Measurements from ENCODE around the gene PTBP3. TPM values are rescaled to one million over a fixed set of nuclear protein-coding genes. Genes with fewer than 3 reads are reported as not detected.

The PTBP3 gene
- total RNA-seq, 2 donors from 2014 or later, result 77.7 to 91.8 TPM

DNA sequence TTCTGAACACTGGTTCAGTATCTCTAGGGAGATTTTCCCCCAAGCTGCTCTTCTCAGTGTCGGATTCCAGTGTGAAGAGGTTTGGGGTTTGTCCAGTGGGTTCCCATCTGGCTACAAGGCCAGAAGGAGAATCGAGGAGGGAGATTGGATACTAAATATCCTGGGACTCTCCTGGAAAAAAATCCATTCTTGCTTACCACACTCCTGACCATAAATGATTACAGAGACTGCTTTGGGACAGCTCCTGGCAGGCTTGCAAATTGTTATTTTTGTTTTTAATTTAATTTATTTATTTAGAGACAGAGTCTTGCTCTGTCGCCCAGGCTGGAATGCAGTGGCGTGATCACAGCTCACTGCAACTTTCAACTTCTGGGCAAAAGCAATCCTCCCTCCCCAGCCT lies 153.6 kb downstream of the PTBP3 start:
- peaks cover 9 to 10% of the 10 kb centered on the region in 2 donors for H3K9me3 Mint-ChIP-seq
- DNase-seq (ENCODE audit: low spot score in 2 of 2) (no peak), ATAC-seq (no peak)
- H3K36me3 Mint-ChIP-seq, result peaks cover 5 to 16% of the 10 kb centered on the region in 2 donors
- no peak overlapping the region for H3K27ac Mint-ChIP-seq

DNA sequence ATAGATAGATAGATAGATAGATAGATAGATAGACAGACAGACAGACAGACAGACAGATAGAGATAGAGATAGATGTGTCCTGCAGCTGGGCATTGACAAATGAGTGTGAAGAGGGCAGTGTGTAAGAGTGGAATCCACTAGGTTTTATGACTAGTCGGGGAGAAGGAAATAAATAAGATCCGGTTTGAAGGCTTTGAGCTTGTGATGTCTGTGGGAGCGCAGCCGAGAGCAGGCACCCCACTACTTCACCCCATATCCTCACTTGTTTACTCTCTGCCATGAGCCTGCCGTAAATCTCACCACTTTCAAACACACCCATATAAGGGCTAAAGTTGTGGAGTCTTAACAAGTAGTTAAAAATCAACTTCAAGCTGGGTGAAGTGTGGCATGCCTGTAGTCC lies 156.9 kb downstream of the PTBP3 start:
- Mint-ChIP-seq H3K9me3 (peaks cover 0 to 9% of the 10 kb centered on the region in 2 donors), H3K36me3 (peaks cover 0 to 16% of the 10 kb centered on the region in 2 donors), H3K27ac (no peak overlapping the region)
- DNase-seq (ENCODE audit: low spot score in 2 of 2) (no peak), ATAC-seq (no peak)

DNA sequence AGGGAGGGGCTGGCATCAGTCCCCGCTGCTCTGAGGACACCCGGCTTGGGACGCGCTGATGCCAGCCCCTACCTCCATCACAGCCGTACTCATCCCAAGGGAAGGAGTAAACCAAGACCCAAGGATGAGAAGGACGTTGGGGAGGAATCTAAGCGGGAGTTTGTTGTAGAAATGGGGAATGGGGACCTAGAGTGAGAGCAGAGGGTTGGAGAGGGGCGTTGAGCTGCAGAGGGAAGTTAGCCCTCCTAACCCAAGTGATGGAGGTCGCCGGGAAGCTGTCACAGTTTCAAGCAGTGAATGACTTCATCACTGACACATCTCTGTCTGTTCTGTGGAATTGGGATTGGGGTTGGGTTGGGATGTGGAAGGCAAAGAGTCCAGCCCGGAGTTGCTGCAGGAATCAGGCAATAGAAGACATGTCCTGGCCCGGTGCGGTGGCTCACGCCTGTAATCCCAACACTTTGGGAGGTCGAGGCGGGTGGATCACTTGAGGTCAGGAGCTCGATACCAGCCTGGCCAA lies 157.6 kb downstream of the PTBP3 start:
- Mint-ChIP-seq H3K9me3 (peaks cover 0 to 9% of the 10 kb centered on the region in 2 donors), H3K27ac (no peak overlapping the region)

DNA sequence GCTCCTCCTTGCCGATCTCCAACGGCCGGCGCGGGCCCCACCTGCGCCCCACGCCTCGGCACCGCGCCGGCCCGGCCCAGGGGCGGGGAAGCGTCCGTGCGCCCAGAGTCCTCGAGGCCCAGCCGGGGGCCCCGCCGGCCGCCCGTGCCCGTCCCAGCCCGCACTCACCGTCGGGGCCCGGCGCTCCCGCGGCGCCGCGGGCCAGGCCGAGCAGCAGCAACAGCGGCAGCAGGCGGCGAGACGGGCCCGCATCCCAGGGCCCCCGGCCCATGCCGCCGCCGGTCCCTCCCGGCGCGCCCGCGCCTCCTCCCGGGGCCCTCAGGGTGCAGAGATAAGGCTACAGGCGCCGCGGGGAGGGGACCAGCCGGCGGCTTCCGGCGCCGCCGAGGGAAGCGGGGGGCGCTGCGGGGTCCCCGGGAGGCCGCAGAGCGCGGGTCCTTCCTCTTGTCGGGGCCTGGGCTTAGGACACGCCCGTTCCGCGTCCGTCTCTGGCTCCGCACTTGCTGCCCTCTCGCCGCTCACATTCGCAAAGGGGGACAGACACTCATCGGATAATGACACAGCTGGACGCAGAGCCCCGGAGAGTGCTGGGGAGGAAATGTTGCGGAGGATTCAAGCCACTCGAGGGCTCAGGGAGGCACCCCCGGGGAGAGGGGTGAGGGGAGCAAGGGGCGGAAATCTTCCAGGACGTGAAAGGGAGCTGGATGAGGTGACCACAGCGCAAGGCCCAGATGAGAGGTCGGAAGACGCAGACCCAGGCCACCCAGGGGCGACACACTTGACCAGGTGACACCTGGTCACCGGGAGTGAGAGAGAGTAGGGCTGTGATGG lies 158.2 kb downstream of the PTBP3 start, which contains the start of gene SUSD1:
TSS of gene SUSD1 (minus strand) at position 333 of the 831 bp plus-strand sequence. CDS start at position 271, 62 bp downstream.
- H3K36me3 Mint-ChIP-seq, result peaks cover 0 to 16% of the 10 kb centered on the region in 2 donors
- H3K9me3 Mint-ChIP-seq, result peaks cover 0 to 9% of the 10 kb centered on the region in 2 donors
- peak within 1 kb of the TSS; percentile 65 to 73 for H3K27ac Mint-ChIP-seq
- peak; percentile 53 to 66 for ATAC-seq
- peak in 1 of 2 donors; percentile 41 for DNase-seq (ENCODE audit: low spot score in 2 of 2)

More for the DNA sequence above, 157.6 kb downstream of the PTBP3 start:
- ATAC-seq, result no peak
- H3K36me3 Mint-ChIP-seq, result peaks cover 0 to 16% of the 10 kb centered on the region in 2 donors
- no peak for DNase-seq (ENCODE audit: low spot score in 2 of 2)

DNA sequence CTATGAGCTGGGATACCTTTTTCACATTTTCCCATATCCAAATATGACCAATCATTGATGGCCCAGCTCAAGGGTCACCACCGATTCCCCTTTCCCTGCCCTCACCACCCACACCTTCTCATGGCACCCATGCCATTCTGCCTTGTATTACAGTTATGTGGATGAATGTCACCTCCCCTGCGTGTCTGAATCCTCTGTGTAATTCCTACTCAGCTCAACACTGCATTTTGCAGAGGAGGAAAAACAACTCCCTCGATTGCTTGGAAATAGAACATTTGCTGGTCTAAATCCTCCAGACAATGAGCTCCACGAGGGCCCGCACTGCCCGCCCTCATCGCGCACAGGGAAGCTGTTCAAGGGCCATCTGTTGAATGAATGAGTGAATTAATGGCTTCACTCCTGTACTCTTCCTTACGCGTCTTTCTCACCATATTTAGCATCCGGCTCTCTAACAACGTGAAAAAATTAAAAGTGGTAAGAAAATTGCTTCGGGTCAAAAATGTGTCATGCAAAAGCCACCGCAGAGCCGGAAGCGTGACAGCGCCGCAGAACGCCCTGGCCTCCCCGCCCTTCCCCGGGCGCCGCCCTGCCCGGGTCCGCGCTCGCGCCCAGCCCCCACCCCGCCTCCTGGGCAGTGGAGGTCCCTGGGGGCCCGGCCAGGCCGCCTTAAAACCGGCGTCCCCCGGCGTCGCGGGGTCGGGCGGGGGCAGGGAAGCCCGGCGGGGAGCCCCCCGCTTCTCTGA lies 159.0 kb downstream of the PTBP3 start:
- H3K9me3 Mint-ChIP-seq, result peaks cover 0 to 9% of the 10 kb centered on the region in 2 donors
- peak overlapping the region; percentile 65 to 73 for H3K27ac Mint-ChIP-seq
- H3K36me3 Mint-ChIP-seq, result peaks cover 0 to 16% of the 10 kb centered on the region in 2 donors
- DNase-seq (ENCODE audit: low spot score in 2 of 2), result peak; percentile 64 to 82
- ATAC-seq, result peak; percentile 91 to 95

DNA sequence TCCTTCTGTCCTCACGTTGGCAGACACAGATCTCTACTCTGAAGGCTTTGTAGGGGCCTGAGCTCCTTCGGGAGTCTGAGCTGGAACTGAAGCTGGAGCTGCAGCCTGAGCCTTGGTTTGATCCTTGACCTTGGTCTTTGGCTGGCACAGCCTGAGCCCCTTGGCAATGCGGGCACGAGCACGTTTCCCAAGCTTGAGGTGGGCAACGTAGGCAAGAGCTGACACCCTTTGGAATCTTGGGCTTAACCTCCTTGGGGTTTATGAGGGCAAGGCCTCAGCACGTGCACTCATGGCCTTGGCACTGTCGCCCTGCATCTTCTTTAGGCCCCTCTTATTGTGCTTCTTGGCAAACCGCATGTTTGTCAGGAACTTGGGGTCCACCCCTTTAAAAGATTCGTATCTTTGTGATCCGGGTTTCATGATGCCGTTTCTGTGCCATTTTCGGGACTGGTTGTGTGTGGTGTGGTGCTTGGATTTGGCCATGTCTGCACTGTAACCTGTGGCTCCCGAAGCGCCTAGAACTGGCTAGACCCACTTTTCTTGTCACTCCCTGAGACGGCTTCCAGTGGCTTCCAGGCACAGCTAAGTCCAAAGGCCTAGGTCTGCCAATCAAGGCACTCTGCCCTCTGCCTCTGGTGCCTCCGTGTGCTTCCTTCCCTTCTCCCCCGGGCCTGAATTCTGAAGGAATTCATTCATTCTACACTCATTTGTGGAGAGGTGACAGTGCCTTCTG lies 159.8 kb downstream of the PTBP3 start:
- Mint-ChIP-seq H3K9me3 (peaks cover 0 to 9% of the 10 kb centered on the region in 2 donors), H3K36me3 (peaks cover 0 to 16% of the 10 kb centered on the region in 2 donors), H3K27ac (peak overlapping the region; percentile 65 to 73)
- no peak for DNase-seq (ENCODE audit: low spot score in 2 of 2)
- ATAC-seq, result no peak

DNA sequence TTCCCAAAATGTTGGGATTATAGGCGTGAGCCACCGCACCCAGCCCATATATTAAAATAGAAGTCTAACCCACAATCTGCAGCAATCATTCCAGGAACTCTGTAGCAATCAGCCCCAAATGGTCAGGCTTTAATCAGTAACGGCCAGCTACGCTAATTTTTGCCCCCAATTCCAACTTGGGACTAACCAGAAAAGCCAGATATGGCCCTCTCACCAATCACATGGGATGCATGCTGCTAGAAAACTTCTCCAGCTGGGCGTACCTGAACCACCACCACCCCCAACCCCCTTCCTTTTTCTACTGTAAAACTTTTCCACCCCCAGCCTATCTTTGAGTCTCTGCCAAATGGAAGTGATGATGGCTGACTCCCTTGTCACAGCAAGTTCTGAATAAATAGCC lies 162.5 kb downstream of the PTBP3 start:
- DNase-seq (ENCODE audit: low spot score in 2 of 2) (no peak), ATAC-seq (no peak)
- Mint-ChIP-seq H3K27ac (no peak overlapping the region), H3K9me3 (peaks cover 0 to 9% of the 10 kb centered on the region in 2 donors), H3K36me3 (peaks cover 0 to 16% of the 10 kb centered on the region in 2 donors)

DNA sequence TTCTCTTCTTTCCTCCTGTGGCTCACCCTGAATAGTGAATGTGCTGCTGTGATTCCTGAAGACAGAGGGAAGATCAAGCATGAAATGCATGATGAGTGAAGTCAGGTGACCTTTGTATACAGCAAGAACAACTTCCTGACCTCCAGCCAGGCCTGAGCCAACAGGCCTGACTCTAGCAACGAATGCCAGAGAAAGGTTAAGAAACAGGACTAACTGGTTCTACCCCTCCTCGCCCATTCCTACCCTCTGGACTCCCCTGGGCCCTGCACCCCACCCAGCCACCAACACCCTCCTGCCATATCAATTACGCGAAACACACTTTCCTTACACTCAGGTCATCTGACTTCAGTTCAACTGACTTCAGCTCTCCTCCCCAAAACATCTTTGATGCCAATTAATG lies 163.2 kb downstream of the PTBP3 start:
- ATAC-seq (no peak), DNase-seq (ENCODE audit: low spot score in 2 of 2) (no peak)
- Mint-ChIP-seq H3K36me3 (peaks cover 0 to 16% of the 10 kb centered on the region in 2 donors), H3K27ac (no peak overlapping the region), H3K9me3 (peaks cover 0 to 9% of the 10 kb centered on the region in 2 donors)

DNA sequence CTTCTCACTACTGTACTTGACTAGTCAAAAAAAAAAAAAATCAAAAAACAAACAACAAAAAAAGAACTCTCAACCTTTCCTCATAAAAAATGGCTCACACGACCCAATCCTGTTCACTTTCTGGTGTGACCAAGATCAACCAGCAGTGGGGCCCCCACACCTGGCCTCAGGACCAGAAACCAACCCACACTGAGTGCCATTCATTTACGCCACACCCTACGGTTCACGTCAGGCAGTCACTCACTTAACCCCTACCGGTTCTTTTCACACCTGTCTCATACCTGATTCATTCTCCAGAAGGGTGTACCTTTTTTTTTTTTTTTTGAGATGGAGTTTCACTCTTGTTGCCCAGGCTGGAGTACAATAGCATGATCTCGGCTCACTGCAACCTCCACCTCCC lies 164.1 kb downstream of the PTBP3 start:
- peak in 1 of 2 donors; percentile 44 for ATAC-seq
- H3K36me3 Mint-ChIP-seq, result peaks cover 0 to 14% of the 10 kb centered on the region in 2 donors

DNA sequence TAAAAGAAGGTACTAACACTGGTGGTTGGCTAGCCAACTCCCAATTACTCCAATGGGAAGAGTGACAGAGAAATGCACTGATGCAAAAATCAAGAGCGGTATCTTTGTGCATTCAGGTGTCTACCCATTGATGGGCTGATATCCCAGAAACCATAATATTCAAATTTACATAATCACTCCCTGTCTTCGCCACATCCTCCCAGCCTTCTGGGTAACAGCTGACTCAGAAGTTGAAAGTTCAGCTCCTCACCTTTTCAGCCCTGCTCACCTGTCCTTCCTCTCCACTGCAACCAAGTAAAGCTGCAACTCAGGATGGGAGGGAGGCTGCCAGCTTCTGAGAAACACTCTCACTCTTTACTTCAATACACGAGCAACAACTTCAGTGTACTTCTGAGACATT lies 165.2 kb downstream of the PTBP3 start:
- DNase-seq (ENCODE audit: low spot score in 2 of 2), result no peak
- Mint-ChIP-seq H3K36me3 (peaks cover 0 to 8% of the 10 kb centered on the region in 2 donors), H3K9me3 (peaks cover 0 to 9% of the 10 kb centered on the region in 2 donors), H3K27ac (no peak overlapping the region)
- peak; percentile 34 to 56 for ATAC-seq

More for the DNA sequence above, 164.1 kb downstream of the PTBP3 start:
- no peak for DNase-seq (ENCODE audit: low spot score in 2 of 2)
- Mint-ChIP-seq H3K27ac (no peak overlapping the region), H3K9me3 (peaks cover 0 to 9% of the 10 kb centered on the region in 2 donors)

Other genes with a start within 250 kb of the PTBP3 start
- gene SUSD1, start 158.3 kb downstream of the PTBP3 start, total RNA-seq, result 1 to 10 TPM; 1.2 to 2.5 TPM
- 10 to 100 TPM; 32.6 to 34.9 TPM for gene HSDL2, start 46.5 kb upstream of the PTBP3 start, total RNA-seq
- gene KIAA1958, start 153.2 kb upstream of the PTBP3 start, total RNA-seq, result 10 to 100 TPM; 16.8 to 17.0 TPM